Stomach (tissue), 4 donors: Measurements from ENCODE around the gene C14orf180.

Source experiments
- CTCF ChIP-seq, 7 experiments: fragments of 450-650 bp in 4 of 7; fragments of 200-600 bp in 3 of 7; sonication (generic) in 3 of 7; IDR thresholded peaks; one replicate each; pipeline ENCODE4 v1.5.1; 2016 to 2019; ENCODE audit warnings: antibody characterized with exemption in 7 of 7, control low read depth in 2 of 7, mild to moderate bottlenecking in 1 of 7
- EP300 ChIP-seq: sonication (generic); formaldehyde crosslinking; IDR thresholded peaks from one replicate; pipeline ENCODE4 v1.6.1; 2017; ENCODE audit warnings: antibody characterized with exemption
- POLR2A ChIP-seq, 4 donors: fragments of 450-650 bp; IDR thresholded peaks; one replicate each; pipeline ENCODE4 v1.6.1; 2016; ENCODE audit warnings: antibody characterized with exemption in 4 of 4, control low read depth in 2 of 4, mild to moderate bottlenecking in 1 of 4, moderate library complexity in 1 of 4
- POLR2AphosphoS5 ChIP-seq, 3 donors: sonication (generic); formaldehyde crosslinking; IDR thresholded peaks; one replicate each; pipeline ENCODE4 v1.6.1; 2016; ENCODE audit warnings: antibody characterized with exemption in 3 of 3

- TF ChIP-seq CTCF (IDR thresholded peaks at IDR 0.05) (no peak), POLR2A (IDR thresholded peaks at IDR 0.05) (no peak), POLR2AphosphoS5 (IDR thresholded peaks at IDR 0.05) (no peak), EP300 (no peak)
These were observed 24.7 kb upstream of the C14orf180 start for GRCh38 chr14:104554608-104555429.
